Epidermal melanocyte (primary cell): ENCODE results near the gene C19orf47.

Experiments
- DNase-seq: peaks from one replicate; pipeline ENCODE4 v3.0.0; 2011; ENCODE audit warnings: low spot score; ENCODE audit not compliant: insufficient read length

Gene C19orf47

DNA sequence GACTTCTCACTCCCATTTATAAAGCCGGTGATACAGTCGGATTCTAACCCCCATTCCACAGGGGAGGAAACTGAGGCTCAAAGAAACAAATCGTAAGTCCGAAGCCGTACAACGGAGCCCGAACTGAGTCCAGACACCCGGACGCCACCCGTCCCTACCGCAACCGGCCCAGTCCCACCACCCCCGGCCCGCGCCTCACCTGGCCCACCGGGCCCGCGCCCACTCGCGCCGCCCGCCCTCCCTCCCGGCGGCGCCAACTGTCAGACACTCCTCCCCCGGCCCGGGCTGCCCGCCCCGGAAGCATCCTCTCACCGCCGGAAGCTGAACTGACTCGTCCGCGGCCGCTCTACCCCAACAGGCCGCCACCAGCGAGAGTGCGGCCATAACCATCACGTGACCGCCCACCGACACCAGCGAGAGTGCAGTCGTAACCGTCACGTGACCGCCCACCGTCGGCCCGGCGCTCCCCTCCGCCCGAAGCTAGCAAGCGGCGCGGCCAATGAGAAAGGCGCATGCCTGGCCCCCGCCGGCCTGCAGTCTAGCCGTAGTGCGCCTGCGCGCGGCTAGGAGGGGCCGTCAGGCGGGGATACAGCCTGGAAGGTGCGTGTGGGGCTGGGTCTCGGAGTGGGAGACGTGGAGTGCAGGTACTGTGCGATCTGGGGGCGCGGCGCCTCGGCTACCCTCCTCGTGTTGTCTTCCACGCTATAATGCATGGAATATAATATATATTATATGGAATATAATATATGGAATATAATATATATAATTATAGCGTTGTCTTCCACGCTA is at the start of gene C19orf47, which contains the start of gene PLD3:
Gene C19orf47 (minus strand): TSS at position 273 of the 789 bp plus-strand sequence. CDS start 6,540 bp downstream, outside the sequence.
Gene PLD3 (plus strand): TSS at position 571 of the 789 bp plus-strand sequence. CDS start 17,789 bp downstream, outside the sequence.
- DNase-seq, result peak; percentile 100

DNA sequence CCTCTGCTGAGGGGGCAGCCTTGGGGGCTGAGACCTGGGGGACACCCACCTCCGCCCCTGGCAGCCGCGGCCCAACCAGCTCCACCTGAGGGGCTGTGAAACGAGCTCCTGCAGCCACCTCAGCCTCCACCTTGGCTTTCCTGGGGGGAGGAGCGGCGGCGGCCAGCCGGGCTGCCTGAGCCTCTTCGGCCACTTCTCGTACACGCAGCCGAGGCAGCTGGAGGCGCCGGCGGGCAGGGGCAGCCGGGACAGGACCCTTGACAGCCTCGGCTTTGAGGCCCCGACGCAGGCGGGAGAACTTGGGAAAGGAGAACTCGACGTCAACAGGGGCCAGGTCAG is 49.3 kb upstream of the C19orf47 start:
- no peak for DNase-seq

GRCh38 chr19:40396886-40397567 is 48.8 kb upstream of the C19orf47 start:
- DNase-seq, result no peak

GRCh38 chr19:40395956-40396355 is 47.8 kb upstream of the C19orf47 start:
- DNase-seq, result no peak

DNA sequence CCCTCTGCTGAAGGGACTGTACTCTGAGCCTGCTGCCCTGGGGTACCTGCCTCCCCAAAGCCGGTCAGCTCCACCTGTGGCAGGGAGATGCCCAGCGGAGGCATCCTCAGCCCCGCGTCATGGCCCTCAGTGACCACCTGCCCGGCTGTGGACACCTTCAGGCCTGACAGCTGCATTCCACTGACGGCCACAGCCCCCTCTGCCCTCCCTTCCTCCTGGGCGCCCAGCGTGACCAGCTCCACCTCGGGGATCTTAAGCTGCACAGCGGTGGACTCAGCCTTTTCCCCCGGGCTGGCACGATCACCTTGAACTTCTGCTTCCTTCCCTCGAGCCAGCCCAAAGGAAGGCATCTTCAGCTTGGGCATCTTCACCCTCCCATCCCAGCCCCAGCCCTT is 46.6 kb upstream of the C19orf47 start:
- DNase-seq, result no peak

- no peak for DNase-seq
Observed at GRCh38 chr19:40393894-40394815, 46.0 kb upstream of the C19orf47 start.

DNA sequence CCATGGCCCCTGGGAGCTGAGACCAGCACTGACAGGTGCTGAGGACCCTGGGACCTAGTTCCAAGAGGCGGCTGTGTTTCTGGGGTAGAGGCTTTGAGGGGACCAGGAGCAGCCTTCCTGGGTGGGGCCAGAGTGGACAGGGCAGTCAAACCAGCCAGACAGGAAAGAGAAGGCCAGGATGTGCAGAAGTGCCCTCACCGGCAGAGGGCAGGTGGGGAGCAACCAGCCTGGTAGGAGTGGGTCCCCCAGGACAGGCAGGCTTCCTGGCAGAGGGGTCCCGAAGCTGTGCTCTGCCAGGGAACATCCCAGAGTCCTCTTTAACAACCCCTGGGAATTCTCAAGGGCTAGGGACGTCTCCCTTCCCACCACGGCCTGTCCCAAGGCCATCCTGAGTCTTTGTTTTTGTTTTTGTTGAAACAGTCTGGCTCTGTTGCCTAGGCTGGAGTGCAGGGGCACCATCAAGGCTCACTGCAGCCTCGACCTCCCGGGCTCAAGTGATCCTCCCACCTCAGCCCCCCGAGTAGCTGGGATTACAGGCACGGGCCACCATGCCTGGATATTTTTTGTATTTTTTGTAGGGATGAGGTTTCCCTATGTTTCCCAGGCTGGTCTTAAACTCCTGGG is 44.8 kb upstream of the C19orf47 start:
- DNase-seq, result no peak

GRCh38 chr19:40392123-40392522 is 43.9 kb upstream of the C19orf47 start:
- DNase-seq, result no peak

- no peak for DNase-seq
Observed at GRCh38 chr19:40390084-40390742, 42.0 kb upstream of the C19orf47 start, which contains the start of gene HIPK4. Gene HIPK4, minus strand, starts transcription at chr19:40390181. Its CDS starts 279 bp downstream, at chr19:40389902.

- DNase-seq, result no peak
Observed at GRCh38 chr19:40389404-40390083, 41.3 kb upstream of the C19orf47 start.

DNA sequence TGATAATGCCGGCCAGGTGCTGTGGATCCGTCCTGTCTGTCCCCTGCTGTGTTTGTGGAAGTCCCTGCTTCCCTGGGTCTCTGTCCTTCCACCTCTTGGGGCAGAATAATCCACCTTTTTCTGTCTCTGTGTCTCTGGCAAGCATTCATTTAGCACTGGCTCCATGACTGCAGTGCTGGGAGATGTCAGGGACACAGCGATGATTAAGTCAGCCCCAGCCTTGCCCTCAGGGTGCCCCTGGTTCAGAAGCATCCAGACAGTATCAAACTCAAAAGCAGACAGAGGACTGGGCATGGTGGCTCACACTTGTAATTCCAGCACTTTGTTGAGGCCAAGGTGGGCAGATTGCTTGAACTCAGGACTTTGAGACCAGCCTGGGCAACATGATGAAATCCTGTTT is 40.3 kb upstream of the C19orf47 start:
- no peak for DNase-seq

DNA sequence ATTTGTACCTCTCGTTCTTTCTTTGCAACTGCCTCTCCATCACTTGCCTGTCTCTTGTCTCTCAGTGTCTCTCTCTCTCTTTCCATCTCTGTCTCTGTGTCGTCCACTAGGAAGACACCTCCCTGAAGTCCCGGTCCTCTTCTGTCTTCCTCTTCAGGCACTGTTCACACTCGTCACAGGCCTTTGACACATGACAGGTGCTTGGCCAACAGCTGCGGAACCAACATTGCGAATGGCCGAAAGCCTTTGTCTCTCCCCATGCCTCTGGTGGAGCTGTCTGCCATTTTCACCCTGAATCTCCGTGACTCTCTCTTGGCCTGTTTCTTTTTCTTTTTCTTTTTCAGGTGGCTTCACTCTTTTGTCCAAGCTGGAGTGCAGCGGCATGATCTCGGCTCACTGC is 39.0 kb upstream of the C19orf47 start:
- no peak for DNase-seq

GRCh38 chr19:40383668-40384248 is 35.6 kb upstream of the C19orf47 start:
- DNase-seq, result no peak

DNA sequence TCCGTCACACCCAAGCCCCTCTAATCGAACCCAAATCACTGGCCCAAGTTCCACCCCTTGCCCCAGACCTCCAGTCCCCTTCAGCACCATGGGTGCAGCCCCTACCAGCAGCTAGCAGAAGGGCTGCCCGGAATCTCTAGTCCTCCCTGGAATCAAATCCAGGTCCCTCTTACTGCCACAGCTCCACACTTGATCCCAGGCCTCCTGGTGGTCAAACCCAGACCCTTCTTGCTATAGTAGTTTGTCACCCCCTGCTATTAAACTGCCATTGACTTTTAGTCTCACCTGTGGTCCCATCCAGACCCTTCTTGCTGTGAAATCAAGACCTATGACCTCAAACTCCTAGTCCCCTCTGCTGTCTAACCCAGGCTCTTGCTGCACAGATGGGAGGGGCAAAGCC is 33.1 kb upstream of the C19orf47 start:
- DNase-seq, result no peak

DNA sequence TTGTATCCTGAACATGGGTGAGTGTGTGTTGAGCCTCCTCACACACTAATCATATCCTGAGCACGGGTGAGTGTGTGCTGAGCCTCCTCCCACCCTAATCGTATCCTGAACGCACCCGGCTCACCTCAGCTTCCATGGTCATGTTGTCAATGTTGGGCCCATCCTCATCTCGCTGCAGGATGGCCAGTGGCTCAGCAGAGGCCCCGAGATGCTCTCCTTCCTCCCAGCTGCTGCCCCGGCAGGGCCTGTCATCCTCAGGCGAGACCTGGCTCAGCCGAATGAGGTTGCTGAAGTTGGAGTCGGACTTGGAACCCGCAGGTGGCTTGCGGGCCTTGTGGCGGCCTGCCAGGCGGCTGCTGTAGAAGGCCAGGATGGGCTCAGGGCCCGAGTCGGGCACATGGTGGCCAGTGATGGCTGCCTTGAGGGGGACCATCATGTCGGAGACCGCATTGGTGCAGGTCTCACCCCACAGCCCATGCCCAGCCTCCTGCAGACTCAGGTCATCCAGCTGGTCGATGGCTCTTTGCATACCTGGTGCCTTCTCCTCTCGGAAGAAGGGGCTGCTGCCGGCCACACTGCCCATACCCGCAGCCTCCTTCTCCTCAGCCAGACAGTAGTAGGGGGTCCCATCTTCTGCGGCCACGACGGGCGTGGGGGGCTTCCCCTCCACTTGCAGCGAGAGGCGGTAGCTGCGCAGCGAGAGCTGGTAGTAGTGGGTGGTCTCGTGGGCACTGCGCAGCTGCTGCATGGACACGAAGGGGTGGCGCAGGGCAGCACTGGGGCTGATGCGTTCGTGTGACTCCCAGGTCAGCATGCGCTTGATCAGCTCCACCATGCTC is 32.2 kb upstream of the C19orf47 start:
- no peak for DNase-seq

DNA sequence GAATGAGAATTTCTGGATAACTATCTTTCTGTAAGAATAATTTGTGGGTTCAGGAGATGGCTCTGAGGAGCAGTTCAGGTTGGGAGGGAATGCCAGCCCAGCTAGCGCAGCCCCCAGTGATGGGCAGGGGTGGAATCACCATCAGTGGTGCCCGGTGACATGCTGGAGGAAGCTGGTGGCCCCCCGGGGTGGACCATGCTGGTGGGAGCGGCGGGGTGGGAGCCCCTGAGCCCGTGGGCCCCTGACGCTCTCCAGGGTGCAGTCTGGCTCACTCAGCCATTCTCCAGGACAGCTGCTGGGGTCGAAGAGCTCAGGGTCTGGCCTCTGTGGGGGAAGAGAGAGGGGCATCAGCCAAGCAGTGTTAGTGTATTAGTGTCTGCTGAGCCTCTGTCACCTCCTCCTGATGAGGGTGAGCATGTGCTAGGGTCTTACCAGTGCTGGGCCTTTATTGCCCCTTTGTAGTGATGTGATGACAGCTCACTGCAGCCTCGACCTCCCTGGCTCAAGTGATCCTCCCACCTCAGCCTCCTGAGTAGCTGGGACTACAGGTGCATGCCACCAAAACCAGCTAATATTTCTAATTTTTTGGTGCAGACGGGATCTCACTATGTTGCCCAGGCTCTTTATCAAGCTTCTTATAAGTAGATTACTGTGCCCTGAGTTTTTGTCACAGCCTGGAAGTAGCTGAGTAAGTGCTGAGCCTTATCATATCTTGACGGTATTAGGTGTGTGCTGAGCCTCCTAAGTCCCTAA is 31.4 kb upstream of the C19orf47 start:
- no peak for DNase-seq

GRCh38 chr19:40378509-40378908 is 30.3 kb upstream of the C19orf47 start:
- DNase-seq, result no peak

DNA sequence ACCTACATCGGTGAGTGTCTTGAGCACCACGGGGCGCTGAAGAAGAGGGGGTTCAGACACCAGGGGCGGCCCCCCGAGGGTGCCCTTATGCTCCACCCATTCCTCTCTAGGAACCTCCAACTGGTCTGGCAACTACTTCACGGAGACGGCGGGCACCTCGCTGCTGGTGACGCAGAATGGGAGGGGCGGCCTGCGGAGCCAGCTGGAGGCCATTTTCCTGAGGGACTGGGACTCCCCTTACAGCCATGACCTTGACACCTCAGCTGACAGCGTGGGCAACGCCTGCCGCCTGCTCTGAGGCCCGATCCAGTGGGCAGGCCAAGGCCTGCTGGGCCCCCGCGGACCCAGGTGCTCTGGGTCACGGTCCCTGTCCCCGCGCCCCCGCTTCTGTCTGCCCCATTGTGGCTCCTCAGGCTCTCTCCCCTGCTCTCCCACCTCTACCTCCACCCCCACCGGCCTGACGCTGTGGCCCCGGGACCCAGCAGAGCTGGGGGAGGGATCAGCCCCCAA is 29.7 kb upstream of the C19orf47 start:
- DNase-seq, result no peak
